MCF 10A (cell line): ENCODE data around the gene BCAR3. TPM values are rescaled to one million over a fixed set of nuclear protein-coding genes. Genes with fewer than 3 reads are reported as not detected.

Experiments used
- BruUV-seq: library from RNA; stranded (reverse); fragments of 400-500 nt; replicated peaks from 2 replicates; lab custom pipeline; 2021; lab: Mats Ljungman, UMichigan
- CTCF ChIA-PET: fragments of 300-600 bp; sonication (Branson Sonifier 250); formaldehyde crosslinking; extraction: SDS; loops from one replicate; lab custom pipeline; 2021; ENCODE audit warnings: antibody characterized with exemption, inconsistent platforms; lab: Yijun Ruan, JAX
- POLR2A ChIA-PET: fragments of 300-600, 350-650 bp; sonication (Branson Sonifier 250); formaldehyde crosslinking; extraction: SDS; loops from one replicate; lab custom pipeline; 2020; ENCODE audit warnings: antibody characterized with exemption, inconsistent platforms; lab: Yijun Ruan, JAX
- DNase-seq: peaks from one replicate; pipeline ENCODE4 v3.0.0-alpha.2; 2018; ENCODE audit not compliant: unreplicated experiment
- H3K27ac Mint-ChIP-seq: one replicate; pipeline ENCODE4 v1.8.0; 2022; ENCODE audit warnings: mild to moderate bottlenecking, low read depth, mixed read lengths; ENCODE audit not compliant: unreplicated experiment
- H3K27me3 Mint-ChIP-seq: one replicate; pipeline ENCODE4 v1.8.0; 2022; ENCODE audit warnings: mixed read lengths; ENCODE audit not compliant: insufficient read depth, unreplicated experiment
- H3K36me3 Mint-ChIP-seq: one replicate; pipeline ENCODE4 v1.8.0; 2022; ENCODE audit warnings: mild to moderate bottlenecking, moderate library complexity, mixed read lengths; ENCODE audit not compliant: insufficient read depth, unreplicated experiment
- H3K4me1 Mint-ChIP-seq: one replicate; pipeline ENCODE4 v1.8.0; 2022; ENCODE audit warnings: mixed read lengths; ENCODE audit not compliant: insufficient read depth, unreplicated experiment
- H3K4me3 Mint-ChIP-seq: one replicate; pipeline ENCODE4 v1.8.0; 2022; ENCODE audit warnings: mild to moderate bottlenecking, moderate library complexity, mixed read lengths; ENCODE audit not compliant: unreplicated experiment
- H3K9me3 Mint-ChIP-seq: one replicate; pipeline ENCODE4 v1.8.0; 2022; ENCODE audit warnings: mixed read lengths; ENCODE audit not compliant: unreplicated experiment
- CTCF ChIP-seq: fragments of 200-600 bp; IDR thresholded peaks from one replicate; pipeline ENCODE4 v1.8.0; 2022; ENCODE audit warnings: antibody characterized with exemption, mild to moderate bottlenecking; ENCODE audit not compliant: unreplicated experiment
- intact Hi-C: fragments of 100-400 bp; cut with micrococcal nuclease; formaldehyde crosslinking; loops from 2 replicates; pipeline ENCODE4 v1.14.1; 2022
- total RNA-seq: library from RNA; stranded (reverse); gene quantifications from 2 replicates; pipeline ENCODE4 v1.2.3, GENCODE V29; 2022

The BCAR3 gene
- total RNA-seq, 1 experiment from 2014 or later = 130 TPM

GRCh38 chr1:93668951-93669350 is 12.7 kb downstream of the BCAR3 start:
- Mint-ChIP-seq H3K27ac (no peak overlapping the region), H3K36me3 (peaks cover 69% of the 10 kb centered on the region), H3K4me1 (peaks cover 69% of the 10 kb centered on the region), H3K27me3 (no peaks in the 10 kb centered on the region), H3K4me3 (no peak overlapping the region), H3K9me3 (no peaks in the 10 kb centered on the region)
- ChIA-PET POLR2A (interaction anchor here (0.8 to 10.9 kb wide), 8 partner anchors 12 to 149 kb away, joined by 3 to 116 read pairs (median 3); partner anchors contain the start of gene BCAR3), CTCF (interaction anchor here (0.6 to 6.8 kb wide), 3 partner anchors 11 to 144 kb away, joined by 3 to 57 read pairs (median 4); no protein-coding TSS in a partner anchor)
- intact Hi-C loops = no loop called here
- no TSS peak for BruUV-seq
- no peak for TF ChIP-seq CTCF
- no peak for DNase-seq

GRCh38 chr1:93668121-93668520 is 13.5 kb downstream of the BCAR3 start:
- no peak overlapping the region for H3K27ac Mint-ChIP-seq
- no peak for TF ChIP-seq CTCF
- no peaks in the 10 kb centered on the region for H3K27me3 Mint-ChIP-seq
- no peaks in the 10 kb centered on the region for H3K9me3 Mint-ChIP-seq
- ChIA-PET CTCF (interaction anchor here (0.8 to 3.1 kb wide), 5 partner anchors 23 to 150 kb away, joined by 3 to 16 read pairs (median 4); no protein-coding TSS in a partner anchor), POLR2A (interaction anchor here (0.7 to 10.9 kb wide), 8 partner anchors 13 to 211 kb away, joined by 3 to 116 read pairs (median 4); partner anchors contain the start of genes BCAR3 and DNTTIP2)
- intact Hi-C loops = no loop called here
- DNase-seq = no peak
- BruUV-seq = no TSS peak
- peaks cover 64% of the 10 kb centered on the region for H3K4me1 Mint-ChIP-seq
- H3K36me3 Mint-ChIP-seq = peaks cover 62% of the 10 kb centered on the region
- no peak overlapping the region for H3K4me3 Mint-ChIP-seq

- TF ChIP-seq CTCF = no peak
- intact Hi-C loops = no loop called here
- Mint-ChIP-seq H3K9me3 (no peaks in the 10 kb centered on the region), H3K27ac (no peak overlapping the region), H3K36me3 (peaks cover 62% of the 10 kb centered on the region), H3K4me1 (peaks cover 64% of the 10 kb centered on the region), H3K27me3 (no peaks in the 10 kb centered on the region), H3K4me3 (no peak overlapping the region)
- no peak for DNase-seq
- ChIA-PET POLR2A (interaction anchor here (0.5 to 10.9 kb wide), 10 partner anchors 13 to 224 kb away, joined by 3 to 116 read pairs (median 4); partner anchors contain the start of genes BCAR3 and DNTTIP2), CTCF (interaction anchor here (0.6 to 3.1 kb wide), 9 partner anchors 11 to 233 kb away, joined by 3 to 16 read pairs (median 4); no protein-coding TSS in a partner anchor)
- BruUV-seq = no TSS peak
Measured at GRCh38 chr1:93667642-93668041, 14.0 kb downstream of the BCAR3 start.

GRCh38 chr1:93666613-93667384 is 14.8 kb downstream of the BCAR3 start:
- peak; percentile 90 for DNase-seq
- Mint-ChIP-seq H3K4me3 (no peak overlapping the region), H3K9me3 (no peaks in the 10 kb centered on the region), H3K27ac (peak overlapping the region; percentile 40), H3K27me3 (no peaks in the 10 kb centered on the region), H3K4me1 (peaks cover 64% of the 10 kb centered on the region), H3K36me3 (peaks cover 65% of the 10 kb centered on the region)
- TF ChIP-seq CTCF = no peak
- BruUV-seq = no TSS peak
- POLR2A ChIA-PET = interaction anchor here (0.5 to 10.9 kb wide), 12 partner anchors 14 to 225 kb away, joined by 3 to 116 read pairs (median 5); partner anchors contain the start of gene BCAR3
- intact Hi-C loops = no loop called here
- CTCF ChIA-PET = interaction anchor here (0.5 to 3.1 kb wide), 10 partner anchors 12 to 249 kb away, joined by 3 to 16 read pairs (median 3); partner anchors contain the start of gene BCAR3
